ENCODE measurements around the gene CCDC63. TPM values are rescaled to one million over a fixed set of nuclear protein-coding genes. Genes with fewer than 3 reads are reported as not detected.

Gene CCDC63
- total RNA-seq, 2 donors from 2014 or later, result 0.95 to 3.1 TPM

DNA sequence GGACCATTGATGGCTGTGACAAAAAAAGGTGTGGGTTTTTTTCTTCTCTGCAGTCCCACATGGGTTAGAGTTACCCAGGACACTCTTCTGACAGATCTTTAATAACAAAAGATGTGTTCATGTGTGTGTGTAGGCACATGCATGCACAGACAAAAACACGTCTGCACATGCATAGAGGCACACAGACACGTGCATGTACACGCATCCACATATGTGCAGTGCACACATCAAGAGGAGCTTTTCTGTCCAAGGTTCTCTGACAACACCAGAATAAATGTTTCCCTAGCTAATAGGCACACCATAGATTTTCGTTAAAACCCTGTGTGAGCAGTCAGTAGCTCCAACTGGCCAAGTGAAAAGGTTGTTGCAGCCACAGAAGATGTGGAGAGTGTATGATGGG, 76.4 kb downstream of the CCDC63 start:
- Histone ChIP-seq H3K27me3 (ENCODE audit: control insufficient read depth, insufficient read depth, low read length, poor library complexity, severe bottlenecking) (no peaks in the 10 kb centered on the region), H3K9ac (ENCODE audit: extremely low read depth, low read length, poor library complexity, severe bottlenecking) (no peak overlapping the region), H3K4me1 (ENCODE audit: control insufficient read depth, insufficient read depth, low read length) (no peaks in the 10 kb centered on the region), H3K27ac (ENCODE audit: low read depth, low read length) (no peak overlapping the region), H3K4me3 (ENCODE audit: low read length) (no peak overlapping the region), H3K36me3 (ENCODE audit: control insufficient read depth, insufficient read depth, low read length) (no peaks in the 10 kb centered on the region), H3K9me3 (ENCODE audit: control insufficient read depth, low read length) (no peaks in the 10 kb centered on the region)
- no peak overlapping the region for H3K27ac Mint-ChIP-seq
- 91 to 97% methylated on average over 3 to 4 of the region's 4 CpGs for WGBS, 2 experiments (ENCODE audit: insufficient coverage in 1 of 2, insufficient read length in 1 of 2)
- H3K4me1 Mint-ChIP-seq, result peaks cover 3% of the 10 kb centered on the region
- no peak overlapping the region for H3K4me3 Mint-ChIP-seq
- H3K27me3 Mint-ChIP-seq (ENCODE audit: insufficient read depth), result peaks cover 3% of the 10 kb centered on the region
- no peak for DNase-seq
- H3K36me3 Mint-ChIP-seq (ENCODE audit: low read depth), result no peaks in the 10 kb centered on the region
- TF ChIP-seq, protein P1, sequence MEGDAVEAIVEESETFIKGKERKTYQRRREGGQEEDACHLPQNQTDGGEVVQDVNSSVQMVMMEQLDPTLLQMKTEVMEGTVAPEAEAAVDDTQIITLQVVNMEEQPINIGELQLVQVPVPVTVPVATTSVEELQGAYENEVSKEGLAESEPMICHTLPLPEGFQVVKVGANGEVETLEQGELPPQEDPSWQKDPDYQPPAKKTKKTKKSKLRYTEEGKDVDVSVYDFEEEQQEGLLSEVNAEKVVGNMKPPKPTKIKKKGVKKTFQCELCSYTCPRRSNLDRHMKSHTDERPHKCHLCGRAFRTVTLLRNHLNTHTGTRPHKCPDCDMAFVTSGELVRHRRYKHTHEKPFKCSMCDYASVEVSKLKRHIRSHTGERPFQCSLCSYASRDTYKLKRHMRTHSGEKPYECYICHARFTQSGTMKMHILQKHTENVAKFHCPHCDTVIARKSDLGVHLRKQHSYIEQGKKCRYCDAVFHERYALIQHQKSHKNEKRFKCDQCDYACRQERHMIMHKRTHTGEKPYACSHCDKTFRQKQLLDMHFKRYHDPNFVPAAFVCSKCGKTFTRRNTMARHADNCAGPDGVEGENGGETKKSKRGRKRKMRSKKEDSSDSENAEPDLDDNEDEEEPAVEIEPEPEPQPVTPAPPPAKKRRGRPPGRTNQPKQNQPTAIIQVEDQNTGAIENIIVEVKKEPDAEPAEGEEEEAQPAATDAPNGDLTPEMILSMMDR (conservative IDR thresholded peaks at IDR 0.05), result no peak
- no peaks in the 10 kb centered on the region for H3K9me3 Mint-ChIP-seq

DNA sequence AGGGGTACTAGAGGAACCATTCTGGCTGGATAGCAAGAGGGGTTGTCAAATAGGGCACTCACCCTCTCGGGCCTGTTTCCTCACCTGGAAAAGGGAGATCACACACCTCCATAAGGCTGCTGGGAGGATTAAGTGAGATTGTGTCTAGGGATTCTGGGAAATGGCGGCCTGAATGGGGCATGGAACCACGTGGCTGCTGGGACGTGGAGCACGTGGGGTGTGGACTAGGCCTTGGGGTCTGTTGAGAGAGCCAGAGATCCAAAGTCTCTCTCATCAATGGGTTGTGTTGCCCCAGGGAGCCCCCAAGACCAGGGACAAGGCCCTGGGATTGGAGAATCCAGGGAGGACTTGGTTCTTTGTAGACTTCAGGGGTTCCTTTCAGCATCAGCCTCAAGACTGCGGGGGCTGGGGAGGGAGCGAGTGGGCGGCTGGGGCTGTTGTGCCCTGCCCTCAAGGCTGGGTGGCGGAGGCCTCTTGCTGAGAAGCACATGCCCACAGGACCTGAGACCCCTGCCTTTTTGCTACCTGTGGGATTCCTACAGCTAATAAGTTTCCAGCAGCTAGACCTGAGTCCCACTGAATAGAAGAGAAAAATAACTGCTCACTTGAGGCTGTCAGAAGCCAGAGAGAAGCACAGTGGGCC, 77.0 kb downstream of the CCDC63 start:
- 88 to 94% methylated on average over 6 to 9 of the region's 9 CpGs for WGBS, 2 experiments (ENCODE audit: insufficient coverage in 1 of 2, insufficient read length in 1 of 2)
- H3K9ac ChIP-seq (ENCODE audit: extremely low read depth, low read length, poor library complexity, severe bottlenecking), result no peak overlapping the region
- Mint-ChIP-seq H3K4me1 (peaks cover 3% of the 10 kb centered on the region), H3K36me3 (ENCODE audit: low read depth) (no peaks in the 10 kb centered on the region), H3K27ac (no peak overlapping the region), H3K4me3 (no peak overlapping the region), H3K27me3 (ENCODE audit: insufficient read depth) (peaks cover 3% of the 10 kb centered on the region), H3K9me3 (no peaks in the 10 kb centered on the region)
- no peaks in the 10 kb centered on the region for H3K9me3 ChIP-seq (ENCODE audit: control insufficient read depth, low read length)
- TF ChIP-seq, protein P1 (conservative IDR thresholded peaks at IDR 0.05), result no peak
- DNase-seq, result no peak
- H3K4me3 ChIP-seq (ENCODE audit: low read length), result no peak overlapping the region
- no peaks in the 10 kb centered on the region for H3K27me3 ChIP-seq (ENCODE audit: control insufficient read depth, insufficient read depth, low read length, poor library complexity, severe bottlenecking)
- H3K4me1 ChIP-seq (ENCODE audit: control insufficient read depth, insufficient read depth, low read length), result no peaks in the 10 kb centered on the region
- no peak overlapping the region for H3K27ac ChIP-seq (ENCODE audit: low read depth, low read length)
- no peaks in the 10 kb centered on the region for H3K36me3 ChIP-seq (ENCODE audit: control insufficient read depth, insufficient read depth, low read length)

DNA sequence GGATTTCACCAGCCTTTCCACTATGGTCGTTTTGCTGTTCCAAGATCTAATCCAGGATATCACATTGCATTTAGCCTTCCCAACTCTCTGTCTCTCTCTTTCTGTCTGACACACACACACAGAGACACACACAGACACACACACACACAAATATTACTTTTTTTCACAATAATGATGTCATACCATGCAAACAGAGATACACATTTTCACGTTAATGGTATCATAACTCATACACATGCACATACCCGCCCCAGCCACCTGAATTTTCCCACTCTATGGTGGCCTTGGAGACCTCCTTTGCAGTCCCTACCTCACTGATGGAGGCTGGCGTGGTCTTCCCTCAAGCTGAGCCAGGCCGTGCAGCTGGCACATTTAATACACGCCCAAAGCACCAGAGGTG, 80.8 kb downstream of the CCDC63 start:
- no peak overlapping the region for H3K27ac ChIP-seq (ENCODE audit: low read depth, low read length)
- peak; percentile 25 for DNase-seq
- no peaks in the 10 kb centered on the region for H3K4me1 ChIP-seq (ENCODE audit: control insufficient read depth, insufficient read depth, low read length)
- Mint-ChIP-seq H3K27me3 (ENCODE audit: insufficient read depth) (peaks cover 3% of the 10 kb centered on the region), H3K36me3 (ENCODE audit: low read depth) (no peaks in the 10 kb centered on the region), H3K27ac (no peak overlapping the region), H3K4me3 (no peak overlapping the region), H3K4me1 (peaks cover 2% of the 10 kb centered on the region), H3K9me3 (no peaks in the 10 kb centered on the region)
- TF ChIP-seq, protein P1 (conservative IDR thresholded peaks at IDR 0.05), result no peak
- H3K4me3 ChIP-seq (ENCODE audit: low read length), result no peak overlapping the region
- H3K9me3 ChIP-seq (ENCODE audit: control insufficient read depth, low read length), result no peaks in the 10 kb centered on the region
- no peaks in the 10 kb centered on the region for H3K27me3 ChIP-seq (ENCODE audit: control insufficient read depth, insufficient read depth, low read length, poor library complexity, severe bottlenecking)
- no peaks in the 10 kb centered on the region for H3K36me3 ChIP-seq (ENCODE audit: control insufficient read depth, insufficient read depth, low read length)
- WGBS, 2 experiments (ENCODE audit: insufficient coverage in 1 of 2, insufficient read length in 1 of 2), result 81 to 92% methylated on average over 4 to 6 of the region's 6 CpGs
- no peak overlapping the region for H3K9ac ChIP-seq (ENCODE audit: extremely low read depth, low read length, poor library complexity, severe bottlenecking)
